K562 (cell line): ENCODE results near the gene AKNAD1. TPM values are rescaled to one million over a fixed set of nuclear protein-coding genes. Genes with fewer than 3 reads are reported as not detected.

ENCODE experiments used
- DPF2 ChIP-seq: fragments of 450-650 bp; IDR thresholded peaks from 2 replicates; pipeline ENCODE4 v1.6.1; 2016
- ETV1 ChIP-seq: fragments of 450-650 bp; conservative IDR thresholded peaks from 2 replicates; pipeline ENCODE4 v1.6.1; 2016; ENCODE audit warnings: missing genetic modification characterization, control low read depth, low read depth, missing compliant biosample characterization
- GATA2 ChIP-seq: sonication (generic); formaldehyde crosslinking; IDR thresholded peaks from 2 replicates; pipeline ENCODE4 v1.4.0; 2020; ENCODE audit warnings: mild to moderate bottlenecking, missing genetic modification reagents
- JUND ChIP-seq, 2 experiments: IDR thresholded peaks; 2 replicates in 1 of 2; 3 replicates in 1 of 2; pipeline ENCODE4 v1.6.1; 2011; ENCODE audit warnings: borderline replicate concordance in 2 of 2, low read depth in 2 of 2, low read length in 2 of 2, improper control_type of control experiment in 1 of 2, missing biosample characterization in 1 of 2, missing genetic modification characterization in 1 of 2, missing genetic modification reagents in 1 of 2
- KDM1A ChIP-seq, 2 experiments: fragments of 450-650 bp; IDR thresholded peaks; 2 replicates each; pipeline ENCODE4 v1.6.1; 2016; ENCODE audit warnings: mild to moderate bottlenecking in 2 of 2
- TBL1XR1 ChIP-seq, 2 experiments: IDR thresholded peaks; 2 replicates each; pipeline ENCODE4 v1.6.1; 2012; ENCODE audit warnings: improper control_type of control experiment in 2 of 2, low read length in 2 of 2, mild to moderate bottlenecking in 1 of 2
- ZNF143 ChIP-seq: sonication (generic); formaldehyde crosslinking; IDR thresholded peaks from 2 replicates; pipeline ENCODE4 v1.9.0; 2022; ENCODE audit warnings: mild to moderate bottlenecking, missing genetic modification reagents
- ZNF212 ChIP-seq: fragments of 450-650 bp; formaldehyde crosslinking; IDR thresholded peaks from 2 replicates; pipeline ENCODE4 v1.4.0; 2020; ENCODE audit warnings: mild to moderate bottlenecking
- polyA plus RNA-seq, 8 experiments: library from polyadenylated mRNA; depleted of rRNA in 4 of 8; stranded (reverse) in 5 of 8; unstranded in 3 of 8; fragments of >200 nt; fragmentation: Nextera tagmentation in 2 of 8; fragmentation: Illumina TruSeq in 1 of 8; extraction: Ambion mirVana in 2 of 8; extraction: Trizol in 1 of 8; gene quantifications; 2 replicates each; pipeline versions ENCODE4 v1.2.1 to v1.2.3, GENCODE V29; 2011 to 2014; ENCODE audit warnings: inconsistent platforms in 1 of 8, missing spikeins in 1 of 8
- total RNA-seq, 7 experiments: library from RNA; depleted of rRNA in 6 of 7; stranded (reverse); fragments of >200 nt in 6 of 7; fragmentation: Illumina TruSeq in 2 of 7; extraction: Trizol in 2 of 7; gene quantifications; 2 replicates each; pipeline versions ENCODE4 v1.2.1 to v1.2.3, GENCODE V29; 2011 to 2021; ENCODE audit warnings: low replicate concordance in 1 of 7
- TF ChIP-seq, protein P1 (sequence below): fragments of 200-800 bp; sonication (Bioruptor generic); IDR thresholded peaks from 2 replicates; pipeline ENCODE4 v1.6.1; 2016; ENCODE audit warnings: missing genetic modification characterization, missing compliant biosample characterization
- TF ChIP-seq, protein P2 (sequence below): fragments of 250-450 bp; sonication (Bioruptor Pico); IDR thresholded peaks from 2 replicates; pipeline ENCODE4 v1.4.0; 2020
- TF ChIP-seq, protein P3 (sequence below): fragments of 450-650 bp; IDR thresholded peaks from 2 replicates; pipeline ENCODE4 v1.7.1; 2018; ENCODE audit warnings: mild to moderate bottlenecking, low read depth; ENCODE audit not compliant: partially characterized antibody

Gene AKNAD1
- total and polyA plus RNA-seq, 9 of the 15 experiments (the other 6 are each of a cell fraction or from before 2014, with no cell fraction given), result 0.13 to 0.30 TPM; not detected in 7

DNA sequence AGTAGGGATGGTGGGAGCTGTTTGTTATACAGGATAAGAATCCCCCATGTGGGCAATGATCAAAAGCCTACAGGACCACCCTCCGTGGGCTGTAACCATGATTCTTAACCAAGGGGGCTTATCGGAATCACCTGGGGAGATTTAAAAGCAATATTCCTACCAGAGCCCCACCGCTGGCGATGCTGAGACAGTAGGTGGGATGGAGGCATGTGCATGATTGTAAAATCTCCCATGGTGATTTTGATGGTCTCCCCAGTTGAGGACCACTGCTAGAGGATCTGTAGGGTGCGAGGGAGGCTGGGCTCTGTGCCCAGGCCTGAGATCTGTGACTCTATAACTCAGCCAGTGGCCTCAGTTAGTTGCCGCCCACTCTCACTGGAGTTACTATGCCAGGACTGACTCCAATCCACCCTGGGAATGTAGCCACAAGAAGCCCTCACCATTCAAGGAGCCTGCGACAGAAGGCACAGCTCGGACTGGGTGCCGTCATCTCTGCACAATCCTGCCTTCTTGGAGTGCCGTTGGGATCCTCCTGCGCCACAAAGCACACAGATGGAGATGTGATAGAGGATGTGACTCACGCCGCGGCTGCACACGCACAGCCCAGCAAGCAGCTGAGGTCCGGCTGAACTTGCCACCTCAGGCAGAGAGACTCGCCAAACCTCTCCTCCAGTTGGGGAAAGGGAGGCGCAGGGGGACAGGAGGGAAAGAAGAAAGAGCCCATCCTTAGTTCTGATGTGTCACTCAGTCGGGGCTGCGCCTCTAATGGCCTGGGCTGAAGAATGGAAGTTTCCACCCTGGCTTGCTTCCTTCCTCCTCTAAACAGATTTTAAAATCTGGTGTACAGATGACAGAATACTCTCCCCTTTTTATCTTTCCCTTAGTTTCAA, 26.5 kb downstream of the AKNAD1 start (continued):
- TF ChIP-seq JUND (IDR thresholded peaks at IDR 0.05; ENCODE audit: borderline replicate concordance, low read depth, low read length) (peak; percentile 97), JUND (tag; IDR thresholded peaks at IDR 0.05; ENCODE audit: borderline replicate concordance, low read depth, low read length) (peak; percentile 95; the same call in 2 of the 3 replicates), ZNF143 (CRISPR knock-in tag) (no peak), KDM1A (IDR thresholded peaks at IDR 0.05) (peak; percentile 90 to 93), ZNF212 (CRISPR knock-in tag) (no peak), GATA2 (CRISPR knock-in tag) (peak; percentile 84), DPF2 (peak; percentile 87), ETV1 (tag) (peak; percentile 39; the same call in 1 of the 2 replicates), TBL1XR1 (IDR thresholded peaks at IDR 0.05; ENCODE audit: low read length in 2 of 2) (0 out of 4 replicates have a peak, but pooled peaks of 1 of the 2 experiments have one; percentile 49)
- TF ChIP-seq, protein P1, sequence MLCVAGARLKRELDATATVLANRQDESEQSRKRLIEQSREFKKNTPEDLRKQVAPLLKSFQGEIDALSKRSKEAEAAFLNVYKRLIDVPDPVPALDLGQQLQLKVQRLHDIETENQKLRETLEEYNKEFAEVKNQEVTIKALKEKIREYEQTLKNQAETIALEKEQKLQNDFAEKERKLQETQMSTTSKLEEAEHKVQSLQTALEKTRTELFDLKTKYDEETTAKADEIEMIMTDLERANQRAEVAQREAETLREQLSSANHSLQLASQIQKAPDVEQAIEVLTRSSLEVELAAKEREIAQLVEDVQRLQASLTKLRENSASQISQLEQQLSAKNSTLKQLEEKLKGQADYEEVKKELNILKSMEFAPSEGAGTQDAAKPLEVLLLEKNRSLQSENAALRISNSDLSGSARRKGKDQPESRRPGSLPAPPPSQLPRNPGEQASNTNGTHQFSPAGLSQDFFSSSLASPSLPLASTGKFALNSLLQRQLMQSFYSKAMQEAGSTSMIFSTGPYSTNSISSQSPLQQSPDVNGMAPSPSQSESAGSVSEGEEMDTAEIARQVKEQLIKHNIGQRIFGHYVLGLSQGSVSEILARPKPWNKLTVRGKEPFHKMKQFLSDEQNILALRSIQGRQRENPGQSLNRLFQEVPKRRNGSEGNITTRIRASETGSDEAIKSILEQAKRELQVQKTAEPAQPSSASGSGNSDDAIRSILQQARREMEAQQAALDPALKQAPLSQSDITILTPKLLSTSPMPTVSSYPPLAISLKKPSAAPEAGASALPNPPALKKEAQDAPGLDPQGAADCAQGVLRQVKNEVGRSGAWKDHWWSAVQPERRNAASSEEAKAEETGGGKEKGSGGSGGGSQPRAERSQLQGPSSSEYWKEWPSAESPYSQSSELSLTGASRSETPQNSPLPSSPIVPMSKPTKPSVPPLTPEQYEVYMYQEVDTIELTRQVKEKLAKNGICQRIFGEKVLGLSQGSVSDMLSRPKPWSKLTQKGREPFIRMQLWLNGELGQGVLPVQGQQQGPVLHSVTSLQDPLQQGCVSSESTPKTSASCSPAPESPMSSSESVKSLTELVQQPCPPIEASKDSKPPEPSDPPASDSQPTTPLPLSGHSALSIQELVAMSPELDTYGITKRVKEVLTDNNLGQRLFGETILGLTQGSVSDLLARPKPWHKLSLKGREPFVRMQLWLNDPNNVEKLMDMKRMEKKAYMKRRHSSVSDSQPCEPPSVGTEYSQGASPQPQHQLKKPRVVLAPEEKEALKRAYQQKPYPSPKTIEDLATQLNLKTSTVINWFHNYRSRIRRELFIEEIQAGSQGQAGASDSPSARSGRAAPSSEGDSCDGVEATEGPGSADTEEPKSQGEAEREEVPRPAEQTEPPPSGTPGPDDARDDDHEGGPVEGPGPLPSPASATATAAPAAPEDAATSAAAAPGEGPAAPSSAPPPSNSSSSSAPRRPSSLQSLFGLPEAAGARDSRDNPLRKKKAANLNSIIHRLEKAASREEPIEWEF, result no peak
- TF ChIP-seq, protein P2, sequence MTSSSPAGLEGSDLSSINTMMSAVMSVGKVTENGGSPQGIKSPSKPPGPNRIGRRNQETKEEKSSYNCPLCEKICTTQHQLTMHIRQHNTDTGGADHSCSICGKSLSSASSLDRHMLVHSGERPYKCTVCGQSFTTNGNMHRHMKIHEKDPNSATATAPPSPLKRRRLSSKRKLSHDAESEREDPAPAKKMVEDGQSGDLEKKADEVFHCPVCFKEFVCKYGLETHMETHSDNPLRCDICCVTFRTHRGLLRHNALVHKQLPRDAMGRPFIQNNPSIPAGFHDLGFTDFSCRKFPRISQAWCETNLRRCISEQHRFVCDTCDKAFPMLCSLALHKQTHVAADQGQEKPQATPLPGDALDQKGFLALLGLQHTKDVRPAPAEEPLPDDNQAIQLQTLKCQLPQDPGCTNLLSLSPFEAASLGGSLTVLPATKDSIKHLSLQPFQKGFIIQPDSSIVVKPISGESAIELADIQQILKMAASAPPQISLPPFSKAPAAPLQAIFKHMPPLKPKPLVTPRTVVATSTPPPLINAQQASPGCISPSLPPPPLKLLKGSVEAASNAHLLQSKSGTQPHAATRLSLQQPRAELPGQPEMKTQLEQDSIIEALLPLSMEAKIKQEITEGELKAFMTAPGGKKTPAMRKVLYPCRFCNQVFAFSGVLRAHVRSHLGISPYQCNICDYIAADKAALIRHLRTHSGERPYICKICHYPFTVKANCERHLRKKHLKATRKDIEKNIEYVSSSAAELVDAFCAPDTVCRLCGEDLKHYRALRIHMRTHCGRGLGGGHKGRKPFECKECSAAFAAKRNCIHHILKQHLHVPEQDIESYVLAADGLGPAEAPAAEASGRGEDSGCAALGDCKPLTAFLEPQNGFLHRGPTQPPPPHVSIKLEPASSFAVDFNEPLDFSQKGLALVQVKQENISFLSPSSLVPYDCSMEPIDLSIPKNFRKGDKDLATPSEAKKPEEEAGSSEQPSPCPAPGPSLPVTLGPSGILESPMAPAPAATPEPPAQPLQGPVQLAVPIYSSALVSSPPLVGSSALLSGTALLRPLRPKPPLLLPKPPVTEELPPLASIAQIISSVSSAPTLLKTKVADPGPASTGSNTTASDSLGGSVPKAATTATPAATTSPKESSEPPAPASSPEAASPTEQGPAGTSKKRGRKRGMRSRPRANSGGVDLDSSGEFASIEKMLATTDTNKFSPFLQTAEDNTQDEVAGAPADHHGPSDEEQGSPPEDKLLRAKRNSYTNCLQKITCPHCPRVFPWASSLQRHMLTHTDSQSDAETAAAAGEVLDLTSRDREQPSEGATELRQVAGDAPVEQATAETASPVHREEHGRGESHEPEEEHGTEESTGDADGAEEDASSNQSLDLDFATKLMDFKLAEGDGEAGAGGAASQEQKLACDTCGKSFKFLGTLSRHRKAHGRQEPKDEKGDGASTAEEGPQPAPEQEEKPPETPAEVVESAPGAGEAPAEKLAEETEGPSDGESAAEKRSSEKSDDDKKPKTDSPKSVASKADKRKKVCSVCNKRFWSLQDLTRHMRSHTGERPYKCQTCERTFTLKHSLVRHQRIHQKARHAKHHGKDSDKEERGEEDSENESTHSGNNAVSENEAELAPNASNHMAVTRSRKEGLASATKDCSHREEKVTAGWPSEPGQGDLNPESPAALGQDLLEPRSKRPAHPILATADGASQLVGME (CRISPR knock-in tag), result peak; percentile 93
- TF ChIP-seq, protein P3, sequence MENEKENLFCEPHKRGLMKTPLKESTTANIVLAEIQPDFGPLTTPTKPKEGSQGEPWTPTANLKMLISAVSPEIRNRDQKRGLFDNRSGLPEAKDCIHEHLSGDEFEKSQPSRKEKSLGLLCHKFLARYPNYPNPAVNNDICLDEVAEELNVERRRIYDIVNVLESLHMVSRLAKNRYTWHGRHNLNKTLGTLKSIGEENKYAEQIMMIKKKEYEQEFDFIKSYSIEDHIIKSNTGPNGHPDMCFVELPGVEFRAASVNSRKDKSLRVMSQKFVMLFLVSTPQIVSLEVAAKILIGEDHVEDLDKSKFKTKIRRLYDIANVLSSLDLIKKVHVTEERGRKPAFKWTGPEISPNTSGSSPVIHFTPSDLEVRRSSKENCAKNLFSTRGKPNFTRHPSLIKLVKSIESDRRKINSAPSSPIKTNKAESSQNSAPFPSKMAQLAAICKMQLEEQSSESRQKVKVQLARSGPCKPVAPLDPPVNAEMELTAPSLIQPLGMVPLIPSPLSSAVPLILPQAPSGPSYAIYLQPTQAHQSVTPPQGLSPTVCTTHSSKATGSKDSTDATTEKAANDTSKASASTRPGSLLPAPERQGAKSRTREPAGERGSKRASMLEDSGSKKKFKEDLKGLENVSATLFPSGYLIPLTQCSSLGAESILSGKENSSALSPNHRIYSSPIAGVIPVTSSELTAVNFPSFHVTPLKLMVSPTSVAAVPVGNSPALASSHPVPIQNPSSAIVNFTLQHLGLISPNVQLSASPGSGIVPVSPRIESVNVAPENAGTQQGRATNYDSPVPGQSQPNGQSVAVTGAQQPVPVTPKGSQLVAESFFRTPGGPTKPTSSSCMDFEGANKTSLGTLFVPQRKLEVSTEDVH, result no peak
